Aorta (tissue), 5 donors: ENCODE measurements around the gene MORC2. TPM values are rescaled to one million over a fixed set of nuclear protein-coding genes. Genes with fewer than 3 reads are reported as not detected.

ENCODE experiments used
- ATAC-seq: fragments of 200-7000 bp; cut with Tn5 transposase; one replicate; pipeline ENCODE4 v1.9.1; 2022; ENCODE audit warnings: moderate library complexity; ENCODE audit not compliant: low FRiP score
- DNase-seq, 2 donors: peaks; one replicate each; pipeline ENCODE4 v3.0.0-alpha.2; 2020
- H3K27ac ChIP-seq, 2 donors: one replicate each; pipeline ENCODE4 v1.5.1; 2013; ENCODE audit warnings: low read length in 2 of 2, mild to moderate bottlenecking in 2 of 2, moderate library complexity in 2 of 2, control low read depth in 1 of 2, inconsistent platforms in 1 of 2, low read depth in 1 of 2
- H3K27me3 ChIP-seq, 2 donors: one replicate each; pipeline ENCODE4 v1.6.1; 2013; ENCODE audit warnings: control low read depth in 1 of 2, low read length in 1 of 2, mild to moderate bottlenecking in 1 of 2, moderate library complexity in 1 of 2; ENCODE audit not compliant: insufficient read depth in 2 of 2, control insufficient read depth in 1 of 2
- H3K36me3 ChIP-seq, 2 donors: one replicate each; pipeline ENCODE4 v1.6.1; 2013; ENCODE audit warnings: control low read depth in 1 of 2, low read length in 1 of 2, mild to moderate bottlenecking in 1 of 2; ENCODE audit not compliant: insufficient read depth in 2 of 2, control insufficient read depth in 1 of 2
- H3K4me1 ChIP-seq, 2 donors: one replicate each; pipeline ENCODE4 v1.6.1; 2013; ENCODE audit warnings: low read length in 2 of 2, control low read depth in 1 of 2, mild to moderate bottlenecking in 1 of 2, moderate library complexity in 1 of 2; ENCODE audit not compliant: insufficient read depth in 2 of 2, control insufficient read depth in 1 of 2
- H3K4me3 ChIP-seq, 2 donors: one replicate each; pipeline ENCODE4 v1.5.1; 2013; ENCODE audit warnings: low read length in 2 of 2, control low read depth in 1 of 2, mild to moderate bottlenecking in 1 of 2
- H3K9me3 ChIP-seq: one replicate; pipeline ENCODE4 v1.6.1; 2013; ENCODE audit warnings: mild to moderate bottlenecking, low read length; ENCODE audit not compliant: control insufficient read depth
- WGBS, 2 donors: extraction: QIAGEN DNeasy Blood & Tissue Kit; methylation state at CpG; one replicate each; pipeline ENCODE4 v1.1.7; 2013; 5-methylcytosine and 5-hydroxymethylcytosine counted together
- intact Hi-C, 2 donors: fragments of 100-400 bp; cut with DNase I; formaldehyde crosslinking; loops; one replicate each; pipeline versions ENCODE4 v1.14.2 to v1.15.0; 2022
- polyA plus RNA-seq, 2 donors: library from polyadenylated mRNA; stranded (reverse); fragments of 200-250 nt; gene quantifications; one replicate each; pipeline ENCODE4 v1.2.3, GENCODE V29; 2013
- total RNA-seq, 2 donors: library from RNA; stranded (reverse); fragmentation: NEBNext Ultra II Directional; extraction: Animal tissue kit (Norgen Biotek cat#: 25700); gene quantifications; one replicate each; pipeline ENCODE4 v1.2.1, GENCODE V29; 2021
- donor health status: healthy with polysubstance abuse.
- donor health status: Bipolar disorder and iron deficiency.
- donor health status: DM: no; HTN: no; CAD: no.
- donor health status: DM: no; HTN: no; CAD: no.
- donor health status: DM: yes; HTN: yes; CAD: no.

The MORC2 gene
- total and polyA plus RNA-seq, 4 donors, result 7.8 to 37.7 (median 29.0) TPM

GRCh38 chr22:30905696-30906341, 62.8 kb downstream of the MORC2 start:
- ATAC-seq (peak; percentile 31), DNase-seq (no peak)
- Histone ChIP-seq H3K4me3 (no peak overlapping the region), H3K4me1 (no peaks in the 10 kb centered on the region), H3K27me3 (no peaks in the 10 kb centered on the region), H3K27ac (no peak overlapping the region), H3K36me3 (peaks cover 4 to 5% of the 10 kb centered on the region in 2 donors), H3K9me3 (no peaks in the 10 kb centered on the region)
- intact Hi-C loops, result no loop called here
- 96% methylated on average over 41 to 49 of the region's 49 CpGs for WGBS, 2 donors

- H3K36me3 ChIP-seq, result peaks cover 4 to 5% of the 10 kb centered on the region in 2 donors
- no peak overlapping the region for H3K27ac ChIP-seq
- no peak overlapping the region for H3K4me3 ChIP-seq
- peaks cover 2% of the 10 kb centered on the region for H3K9me3 ChIP-seq
- ATAC-seq (no peak), DNase-seq (no peak)
- no peaks in the 10 kb centered on the region for H3K27me3 ChIP-seq
- no peaks in the 10 kb centered on the region for H3K4me1 ChIP-seq
- WGBS, 2 donors, result 94% methylated on average over 6 of the region's 6 CpGs
- intact Hi-C loops, result no loop called here
Observed at GRCh38 chr22:30903876-30904460, 64.6 kb downstream of the MORC2 start.

- Histone ChIP-seq H3K9me3 (peaks cover 3% of the 10 kb centered on the region), H3K27ac (no peak overlapping the region), H3K36me3 (peaks cover 4 to 5% of the 10 kb centered on the region in 2 donors), H3K4me1 (no peaks in the 10 kb centered on the region), H3K27me3 (no peaks in the 10 kb centered on the region), H3K4me3 (no peak overlapping the region)
- intact Hi-C loops, result no loop called here
- WGBS, 2 donors, result 83 to 87% methylated on average over 16 of the region's 16 CpGs
- DNase-seq, result no peak
- peak; percentile 7 for ATAC-seq
Observed at GRCh38 chr22:30902496-30903357, 65.8 kb downstream of the MORC2 start.

GRCh38 chr22:30894371-30894740, 74.2 kb downstream of the MORC2 start:
- H3K4me3 ChIP-seq, result no peak overlapping the region
- intact Hi-C loops, result no loop called here
- H3K27ac ChIP-seq, result no peak overlapping the region
- ATAC-seq (no peak), DNase-seq (peak in 1 of 2 donors; percentile 6)
- H3K27me3 ChIP-seq, result no peaks in the 10 kb centered on the region
- peaks cover 3% of the 10 kb centered on the region for H3K9me3 ChIP-seq
- H3K4me1 ChIP-seq, result no peaks in the 10 kb centered on the region
- H3K36me3 ChIP-seq, result no peaks in the 10 kb centered on the region
- WGBS, 2 donors, result 81 to 83% methylated on average over 3 of the region's 3 CpGs

GRCh38 chr22:30893434-30894370, 74.9 kb downstream of the MORC2 start:
- no peaks in the 10 kb centered on the region for H3K27me3 ChIP-seq
- no peaks in the 10 kb centered on the region for H3K9me3 ChIP-seq
- ATAC-seq (no peak), DNase-seq (peak in 1 of 2 donors; percentile 62)
- no peaks in the 10 kb centered on the region for H3K36me3 ChIP-seq
- H3K4me1 ChIP-seq, result no peaks in the 10 kb centered on the region
- no peak overlapping the region for H3K4me3 ChIP-seq
- H3K27ac ChIP-seq, result no peak overlapping the region
- intact Hi-C loops, result no loop called here
- 87 to 89% methylated on average over 23 of the region's 23 CpGs for WGBS, 2 donors

- H3K27ac ChIP-seq, result no peak overlapping the region
- H3K27me3 ChIP-seq, result no peaks in the 10 kb centered on the region
- no peaks in the 10 kb centered on the region for H3K4me1 ChIP-seq
- DNase-seq, result peak in 1 of 2 donors; percentile 57
- no peak for ATAC-seq
- H3K9me3 ChIP-seq, result no peaks in the 10 kb centered on the region
- no peak overlapping the region for H3K4me3 ChIP-seq
- 94 to 96% methylated on average over 5 of the region's 5 CpGs for WGBS, 2 donors
- no peaks in the 10 kb centered on the region for H3K36me3 ChIP-seq
- intact Hi-C loops, result no loop called here
Observed at GRCh38 chr22:30892731-30893221, 75.8 kb downstream of the MORC2 start.

- no peaks in the 10 kb centered on the region for H3K27me3 ChIP-seq
- H3K36me3 ChIP-seq, result no peaks in the 10 kb centered on the region
- H3K9me3 ChIP-seq, result no peaks in the 10 kb centered on the region
- no peak overlapping the region for H3K27ac ChIP-seq
- H3K4me3 ChIP-seq, result no peak overlapping the region
- peak in 1 of 2 donors; percentile 58 for DNase-seq
- no peaks in the 10 kb centered on the region for H3K4me1 ChIP-seq
- 95 to 97% methylated on average over 8 of the region's 8 CpGs for WGBS, 2 donors
- ATAC-seq, result no peak
- intact Hi-C loops, result no loop called here
Observed at GRCh38 chr22:30892286-30892685, 76.3 kb downstream of the MORC2 start.

- H3K36me3 ChIP-seq, result no peaks in the 10 kb centered on the region
- no peaks in the 10 kb centered on the region for H3K4me1 ChIP-seq
- DNase-seq (peak in 1 of 2 donors; percentile 33), ATAC-seq (no peak)
- H3K9me3 ChIP-seq, result no peaks in the 10 kb centered on the region
- no peak overlapping the region for H3K27ac ChIP-seq
- no peaks in the 10 kb centered on the region for H3K27me3 ChIP-seq
- WGBS, 2 donors, result 92 to 94% methylated on average over 6 of the region's 6 CpGs
- H3K4me3 ChIP-seq, result no peak overlapping the region
- intact Hi-C loops, result no loop called here
Observed at GRCh38 chr22:30891781-30892180, 76.8 kb downstream of the MORC2 start.
